ENCODE results near the gene TMC2. TPM values are rescaled to one million over a fixed set of nuclear protein-coding genes. Genes with fewer than 3 reads are reported as not detected.

TMC2 gene
- total RNA-seq, 1 donor from 2014 or later, result not detected

- DNase-seq (ENCODE audit: low spot score in 2 of 2), result no peak
- intact Hi-C loops (cut with DNase I), result no loop called here
- no peaks in the 10 kb centered on the region for H3K27me3 ChIP-seq
- TF ChIP-seq, protein P1, sequence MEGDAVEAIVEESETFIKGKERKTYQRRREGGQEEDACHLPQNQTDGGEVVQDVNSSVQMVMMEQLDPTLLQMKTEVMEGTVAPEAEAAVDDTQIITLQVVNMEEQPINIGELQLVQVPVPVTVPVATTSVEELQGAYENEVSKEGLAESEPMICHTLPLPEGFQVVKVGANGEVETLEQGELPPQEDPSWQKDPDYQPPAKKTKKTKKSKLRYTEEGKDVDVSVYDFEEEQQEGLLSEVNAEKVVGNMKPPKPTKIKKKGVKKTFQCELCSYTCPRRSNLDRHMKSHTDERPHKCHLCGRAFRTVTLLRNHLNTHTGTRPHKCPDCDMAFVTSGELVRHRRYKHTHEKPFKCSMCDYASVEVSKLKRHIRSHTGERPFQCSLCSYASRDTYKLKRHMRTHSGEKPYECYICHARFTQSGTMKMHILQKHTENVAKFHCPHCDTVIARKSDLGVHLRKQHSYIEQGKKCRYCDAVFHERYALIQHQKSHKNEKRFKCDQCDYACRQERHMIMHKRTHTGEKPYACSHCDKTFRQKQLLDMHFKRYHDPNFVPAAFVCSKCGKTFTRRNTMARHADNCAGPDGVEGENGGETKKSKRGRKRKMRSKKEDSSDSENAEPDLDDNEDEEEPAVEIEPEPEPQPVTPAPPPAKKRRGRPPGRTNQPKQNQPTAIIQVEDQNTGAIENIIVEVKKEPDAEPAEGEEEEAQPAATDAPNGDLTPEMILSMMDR (IDR thresholded peaks at IDR 0.05), result no peak
- no peaks in the 10 kb centered on the region for H3K4me1 ChIP-seq
- peaks cover 0 to 7% of the 10 kb centered on the region in 2 donors for H3K36me3 ChIP-seq
- no peak overlapping the region for H3K27ac ChIP-seq
- no peak overlapping the region for H3K4me3 ChIP-seq
- no peaks in the 10 kb centered on the region for H3K9me3 ChIP-seq
These were observed 103.9 kb downstream of the TMC2 start for GRCh38 chr20:2640260-2640659.

GRCh38 chr20:2640899-2641298, 104.5 kb downstream of the TMC2 start:
- intact Hi-C loops (cut with DNase I), result no loop called here

DNA sequence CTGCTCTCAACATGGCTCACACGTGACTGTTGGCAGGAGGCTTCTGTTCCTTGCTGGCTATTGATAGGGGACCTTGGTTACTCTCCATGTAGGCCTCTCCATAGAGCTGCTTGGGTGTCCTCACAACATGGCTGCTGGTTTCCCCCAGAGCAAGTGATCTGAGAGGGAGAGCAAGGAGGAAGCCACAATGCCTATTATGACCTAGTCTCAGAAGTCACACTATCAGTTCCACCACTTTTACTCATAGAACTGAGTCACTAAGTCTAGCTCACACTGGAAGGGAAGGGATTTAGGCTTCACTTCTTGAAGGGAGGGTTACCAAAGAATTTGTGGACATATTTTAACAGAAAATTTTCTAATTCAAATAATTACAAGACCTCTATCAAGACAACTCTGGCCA, 107.3 kb downstream of the TMC2 start:
- Histone ChIP-seq H3K27ac (no peak overlapping the region), H3K36me3 (peaks cover 0 to 7% of the 10 kb centered on the region in 2 donors), H3K9me3 (no peaks in the 10 kb centered on the region), H3K4me3 (no peak overlapping the region), H3K4me1 (no peaks in the 10 kb centered on the region), H3K27me3 (no peaks in the 10 kb centered on the region)
- intact Hi-C loops (cut with DNase I), result no loop called here
- TF ChIP-seq, protein P1 (IDR thresholded peaks at IDR 0.05), result no peak
- no peak for DNase-seq (ENCODE audit: low spot score in 2 of 2)

More at GRCh38 chr20:2640899-2641298, 104.5 kb downstream of the TMC2 start:
- DNase-seq (ENCODE audit: low spot score in 2 of 2), result no peak
- TF ChIP-seq, protein P1 (IDR thresholded peaks at IDR 0.05), result no peak
- peaks cover 0 to 7% of the 10 kb centered on the region in 2 donors for H3K36me3 ChIP-seq
- H3K27me3 ChIP-seq, result no peaks in the 10 kb centered on the region
- no peaks in the 10 kb centered on the region for H3K4me1 ChIP-seq
- H3K27ac ChIP-seq, result no peak overlapping the region
- H3K4me3 ChIP-seq, result no peak overlapping the region
- H3K9me3 ChIP-seq, result no peaks in the 10 kb centered on the region

- Histone ChIP-seq H3K27ac (peak within 1 kb of the TSS; percentile 81 to 82), H3K36me3 (peaks cover 23 to 32% of the 10 kb centered on the region in 2 donors), H3K4me3 (peak within 1 kb of the TSS; percentile 69 to 87), H3K9me3 (no peaks in the 10 kb centered on the region), H3K4me1 (peaks cover 9 to 15% of the 10 kb centered on the region in 2 donors), H3K27me3 (no peaks in the 10 kb centered on the region)
- TF ChIP-seq, protein P1 (IDR thresholded peaks at IDR 0.05), result no peak
- peak; percentile 48 to 94 for DNase-seq (ENCODE audit: low spot score in 2 of 2)
- intact Hi-C loops (cut with DNase I), result loop anchor here (1.0 to 10.0 kb wide), 11 partner anchors 12 to 1187 kb away; partner anchors contain the start of genes DNAAF9, IDH3B, NSFL1C and PCED1A
These were observed 115.7 kb downstream of the TMC2 start, which contains the start of gene NOP56 for GRCh38 chr20:2651772-2652723. Gene NOP56 (plus strand): TSS chr20:2652632. CDS start chr20:2652661, 29 bp downstream.

GRCh38 chr20:2652724-2653555, 116.6 kb downstream of the TMC2 start:
- peak overlapping the region; percentile 69 to 87 for H3K4me3 ChIP-seq
- no peaks in the 10 kb centered on the region for H3K9me3 ChIP-seq
- peaks cover 32 to 41% of the 10 kb centered on the region in 2 donors for H3K36me3 ChIP-seq
- DNase-seq (ENCODE audit: low spot score in 2 of 2), result peak in 1 of 2 donors; percentile 69
- peak overlapping the region; percentile 81 to 82 for H3K27ac ChIP-seq
- peaks cover 9 to 15% of the 10 kb centered on the region in 2 donors for H3K4me1 ChIP-seq
- no peaks in the 10 kb centered on the region for H3K27me3 ChIP-seq
- intact Hi-C loops (cut with DNase I), result loop anchor here (1.0 to 10.0 kb wide), 11 partner anchors 11 to 1188 kb away; partner anchors contain the start of genes DNAAF9, IDH3B, NSFL1C and PCED1A
- TF ChIP-seq, protein P1 (IDR thresholded peaks at IDR 0.05), result no peak

Data from ascending aorta (tissue), 2 donors.